PC-3 (cell line): ENCODE data around the gene SELPLG. TPM values are rescaled to one million over a fixed set of nuclear protein-coding genes. Genes with fewer than 3 reads are reported as not detected.
"Not testable (repeated sequence)": the region's sequence is repeated elsewhere in the genome, so short reads cannot be mapped to it uniquely, and the experiment has no call there.

Experiments
- ATAC-seq: fragments of 200-7000 bp; cut with Tn5 transposase; 2 replicates; pipeline ENCODE4 v1.9.1; 2020; ENCODE audit warnings: mild to moderate bottlenecking, moderate library complexity
- BruUV-seq: library from RNA; stranded (reverse); fragments of 400-500 nt; replicated peaks from 2 replicates; lab custom pipeline; 2021; lab: Mats Ljungman, UMichigan
- CTCF ChIA-PET: fragments of 300-600 bp; sonication (Branson Sonifier 250); formaldehyde crosslinking; loops from one replicate; lab custom pipeline; 2022; ENCODE audit warnings: antibody characterized with exemption; lab: Charles Lee
- POLR2A ChIA-PET: fragments of 300-600 bp; sonication (Branson Sonifier 250); formaldehyde crosslinking; loops from one replicate; lab custom pipeline; 2022; ENCODE audit warnings: antibody characterized with exemption; ENCODE audit not compliant: unreplicated experiment; lab: Charles Lee
- DNase-seq: peaks from one replicate; pipeline ENCODE4 v3.0.0-alpha.2; 2015
- H2AFZ ChIP-seq: fragments of 300-600 bp; sonication (generic); 2 replicates; pipeline ENCODE4 v1.6.0; 2016; ENCODE audit warnings: antibody characterized with exemption, low read length
- H3F3A ChIP-seq: fragments of 300-600 bp; sonication (generic); one replicate; pipeline ENCODE4 v1.6.0; 2017; ENCODE audit warnings: antibody characterized with exemption, low read length, control low read depth, mild to moderate bottlenecking; ENCODE audit not compliant: unreplicated experiment
- H3K27ac ChIP-seq: fragments of 300-600 bp; sonication (generic); 2 replicates; pipeline ENCODE4 v1.5.1; 2016; ENCODE audit warnings: mild to moderate bottlenecking, low read length
- H3K27me3 ChIP-seq: fragments of 300-600 bp; sonication (generic); 2 replicates; pipeline ENCODE4 v1.6.1; 2016; ENCODE audit warnings: low read length, mixed read lengths
- H3K36me3 ChIP-seq: fragments of 300-600 bp; sonication (generic); 2 replicates; pipeline ENCODE4 v1.6.1; 2016; ENCODE audit warnings: low read depth, mixed run types, low read length, mixed read lengths
- H3K4me1 ChIP-seq: fragments of 300-600 bp; sonication (generic); 2 replicates; pipeline ENCODE4 v1.5.1; 2016; ENCODE audit warnings: low read length; ENCODE audit not compliant: insufficient read depth
- H3K4me2 ChIP-seq: fragments of 300-600 bp; sonication (generic); 2 replicates; pipeline ENCODE4 v1.6.0; 2016; ENCODE audit warnings: low read length
- H3K4me3 ChIP-seq: fragments of 300-600 bp; sonication (generic); 2 replicates; pipeline ENCODE4 v1.5.1; 2016; ENCODE audit warnings: mild to moderate bottlenecking, low read length, mixed read lengths
- H3K79me2 ChIP-seq: fragments of 300-600 bp; sonication (generic); 2 replicates; pipeline ENCODE4 v1.6.1; 2017; ENCODE audit warnings: low read length, mixed read lengths
- H3K9ac ChIP-seq: fragments of 300-600 bp; sonication (generic); 2 replicates; pipeline ENCODE4 v1.6.0; 2016; ENCODE audit warnings: mild to moderate bottlenecking, low read length
- H3K9me2 ChIP-seq: fragments of 300-600 bp; sonication (generic); replicated peaks from 2 replicates; pipeline ENCODE4 v1.6.1; 2016; ENCODE audit warnings: mixed run types, low read length, mixed read lengths
- H3K9me3 ChIP-seq: fragments of 300-600 bp; sonication (generic); 2 replicates; pipeline ENCODE4 v1.6.1; 2016; ENCODE audit warnings: low read length, mixed read lengths
- H4K20me1 ChIP-seq: fragments of 300-600 bp; sonication (generic); 2 replicates; pipeline ENCODE4 v1.6.1; 2016; ENCODE audit warnings: low read length, mixed read lengths
- CTCF ChIP-seq: fragments of 300-600 bp; sonication (generic); conservative IDR thresholded peaks from 2 replicates; pipeline ENCODE4 v1.5.1; 2017; ENCODE audit warnings: antibody characterized with exemption, low read depth, mild to moderate bottlenecking, low read length
- EZH2 ChIP-seq: fragments of 300-600 bp; sonication (generic); IDR thresholded peaks from one replicate; pipeline ENCODE4 v1.6.1; 2017; ENCODE audit warnings: antibody characterized with exemption, mild to moderate bottlenecking, low read length; ENCODE audit not compliant: unreplicated experiment
- EZH2phosphoT487 ChIP-seq: fragments of 300-600 bp; sonication (generic); IDR thresholded peaks from 2 replicates; pipeline ENCODE4 v1.6.1; 2018; ENCODE audit warnings: mild to moderate bottlenecking, antibody characterized with exemption, low read length, borderline replicate concordance
- intact Hi-C: fragments of 100-400 bp; cut with micrococcal nuclease; formaldehyde crosslinking; loops from 2 replicates; pipeline ENCODE4 v1.9.0; 2023
- total RNA-seq: library from RNA; depleted of rRNA; stranded (reverse); fragments of >200 nt; gene quantifications from 2 replicates; pipeline ENCODE4 v1.2.3, GENCODE V29; 2014

Gene SELPLG
- total RNA-seq, 1 experiment from 2014 or later = 0.73 TPM

- TF ChIP-seq CTCF (no peak), EZH2 (no peak), EZH2phosphoT487 (no peak)
- H3K9me2 ChIP-seq = no peaks in the 10 kb centered on the region
- no peaks in the 10 kb centered on the region for H3K79me2 ChIP-seq
- H2AFZ ChIP-seq = no peak overlapping the region
- no peak for ATAC-seq
- H3K27me3 ChIP-seq = no peaks in the 10 kb centered on the region
- H4K20me1 ChIP-seq = no peaks in the 10 kb centered on the region
- CTCF ChIA-PET = no interaction called here
- no peak overlapping the region for H3K4me3 ChIP-seq
- intact Hi-C loops = no loop called here
- no peaks in the 10 kb centered on the region for H3F3A ChIP-seq
- H3K4me1 ChIP-seq = no peaks in the 10 kb centered on the region
- H3K36me3 ChIP-seq = no peaks in the 10 kb centered on the region
- no peak overlapping the region for H3K9ac ChIP-seq
- H3K9me3 ChIP-seq = no peaks in the 10 kb centered on the region
- no TSS peak for BruUV-seq
- POLR2A ChIA-PET = no interaction called here
- H3K27ac ChIP-seq = no peak overlapping the region
- DNase-seq = no peak
- no peak overlapping the region for H3K4me2 ChIP-seq
Measured at GRCh38 chr12:108592033-108592909, 41.4 kb downstream of the SELPLG start.

- BruUV-seq = no TSS peak
Measured at GRCh38 chr12:108591267-108591980, 42.3 kb downstream of the SELPLG start.

GRCh38 chr12:108590463-108590862 lies 43.2 kb downstream of the SELPLG start:
- H3K4me3 ChIP-seq, H3K4me1 ChIP-seq, H3K79me2 ChIP-seq, H4K20me1 ChIP-seq, POLR2A ChIA-PET, H3K9me3 ChIP-seq, H3K9me2 ChIP-seq, DNase-seq, BruUV-seq, H3K36me3 ChIP-seq, intact Hi-C loops, H3K9ac ChIP-seq, H3K27ac ChIP-seq, H2AFZ ChIP-seq, H3F3A ChIP-seq, H3K27me3 ChIP-seq, ATAC-seq, H3K4me2 ChIP-seq, CTCF ChIA-PET: not testable (repeated sequence)

More at GRCh38 chr12:108591267-108591980, 42.3 kb downstream of the SELPLG start:
- Histone ChIP-seq H2AFZ (no peak overlapping the region), H3K4me1 (no peaks in the 10 kb centered on the region), H3K9me3 (no peaks in the 10 kb centered on the region), H3K27ac (no peak overlapping the region), H4K20me1 (no peaks in the 10 kb centered on the region), H3K36me3 (no peaks in the 10 kb centered on the region), H3F3A (no peaks in the 10 kb centered on the region), H3K79me2 (no peaks in the 10 kb centered on the region), H3K9ac (no peak overlapping the region), H3K4me2 (no peak overlapping the region), H3K9me2 (no peaks in the 10 kb centered on the region), H3K4me3 (no peak overlapping the region), H3K27me3 (no peaks in the 10 kb centered on the region)
- ChIA-PET CTCF (no interaction called here), POLR2A (no interaction called here)
- DNase-seq (no peak), ATAC-seq (no peak)
- no peak for TF ChIP-seq CTCF
- TF ChIP-seq EZH2phosphoT487 = no peak
- TF ChIP-seq EZH2 = no peak
- intact Hi-C loops = no loop called here
